Glutamatergic neuron (in vitro differentiated cells): ENCODE measurements around the gene ASF1A. TPM values are rescaled to one million over a fixed set of nuclear protein-coding genes. Genes with fewer than 3 reads are reported as not detected.
A peak's percentile ranks its signal among the peaks of the same experiment; 100 is the strongest.

Experiments used
- DNase-seq: peaks from one replicate; pipeline ENCODE4 v3.0.0; 2022
- H3K27ac Mint-ChIP-seq: one replicate; pipeline ENCODE4 v1.8.0; 2020; ENCODE audit warnings: mild to moderate bottlenecking, mixed read lengths, inconsistent platforms; ENCODE audit not compliant: unreplicated experiment
- H3K27me3 Mint-ChIP-seq: one replicate; pipeline ENCODE4 v1.8.0; 2020; ENCODE audit warnings: mild to moderate bottlenecking, moderate library complexity, mixed read lengths, inconsistent platforms; ENCODE audit not compliant: unreplicated experiment
- H3K36me3 Mint-ChIP-seq: one replicate; pipeline ENCODE4 v1.8.0; 2020; ENCODE audit warnings: mild to moderate bottlenecking, mixed read lengths, inconsistent platforms; ENCODE audit not compliant: unreplicated experiment
- H3K4me1 Mint-ChIP-seq: one replicate; pipeline ENCODE4 v1.8.0; 2020; ENCODE audit warnings: mild to moderate bottlenecking, low read depth, mixed read lengths, inconsistent platforms; ENCODE audit not compliant: unreplicated experiment
- H3K4me3 Mint-ChIP-seq: one replicate; pipeline ENCODE4 v1.8.0; 2020; ENCODE audit warnings: mild to moderate bottlenecking, mixed read lengths, inconsistent platforms; ENCODE audit not compliant: unreplicated experiment
- H3K9me3 Mint-ChIP-seq: one replicate; pipeline ENCODE4 v1.8.0; 2020; ENCODE audit warnings: mild to moderate bottlenecking, moderate library complexity, mixed read lengths, inconsistent platforms; ENCODE audit not compliant: unreplicated experiment
- total RNA-seq: library from RNA; stranded (reverse); fragmentation: NEBNext Ultra II Directional; extraction: Animal tissue kit (Norgen Biotek cat#: 25700); gene quantifications from one replicate; pipeline ENCODE4 v1.2.1, GENCODE V29; 2021; ENCODE audit not compliant: unreplicated experiment
- TF ChIP-seq, protein P1 (sequence below): fragments of 200-600 bp; sonication (generic); IDR thresholded peaks from one replicate; pipeline ENCODE4 v1.5.0; 2021; ENCODE audit not compliant: partially characterized antibody, unreplicated experiment

Gene ASF1A
- total RNA-seq, 1 donor from 2014 or later, result 56.1 TPM

DNA sequence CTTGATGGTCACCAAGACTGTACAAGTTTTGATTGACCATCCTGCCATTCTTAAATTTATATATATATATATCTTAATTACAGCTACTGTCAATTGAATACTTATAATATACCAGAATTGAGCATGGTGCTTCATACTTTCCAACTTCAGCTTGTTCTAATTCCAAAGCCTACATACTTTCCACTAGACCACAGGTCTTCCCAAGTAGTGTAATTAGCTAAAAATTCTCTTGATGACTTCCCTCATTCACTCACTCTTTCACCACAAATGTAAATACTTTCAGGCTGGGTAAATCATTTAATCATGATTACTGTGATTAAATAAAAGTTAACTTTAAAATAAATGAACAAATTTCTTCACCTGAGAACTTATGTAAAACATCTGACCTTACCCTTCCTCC lies 3.4 kb downstream of the ASF1A start:
- Mint-ChIP-seq H3K4me1 (peaks cover 44% of the 10 kb centered on the region), H3K27ac (peak overlapping the region; percentile 22), H3K9me3 (peaks cover 13% of the 10 kb centered on the region), H3K36me3 (no peaks in the 10 kb centered on the region), H3K27me3 (peaks cover 9% of the 10 kb centered on the region), H3K4me3 (peak overlapping the region; percentile 89)
- DNase-seq, result no peak
- TF ChIP-seq, protein P1, sequence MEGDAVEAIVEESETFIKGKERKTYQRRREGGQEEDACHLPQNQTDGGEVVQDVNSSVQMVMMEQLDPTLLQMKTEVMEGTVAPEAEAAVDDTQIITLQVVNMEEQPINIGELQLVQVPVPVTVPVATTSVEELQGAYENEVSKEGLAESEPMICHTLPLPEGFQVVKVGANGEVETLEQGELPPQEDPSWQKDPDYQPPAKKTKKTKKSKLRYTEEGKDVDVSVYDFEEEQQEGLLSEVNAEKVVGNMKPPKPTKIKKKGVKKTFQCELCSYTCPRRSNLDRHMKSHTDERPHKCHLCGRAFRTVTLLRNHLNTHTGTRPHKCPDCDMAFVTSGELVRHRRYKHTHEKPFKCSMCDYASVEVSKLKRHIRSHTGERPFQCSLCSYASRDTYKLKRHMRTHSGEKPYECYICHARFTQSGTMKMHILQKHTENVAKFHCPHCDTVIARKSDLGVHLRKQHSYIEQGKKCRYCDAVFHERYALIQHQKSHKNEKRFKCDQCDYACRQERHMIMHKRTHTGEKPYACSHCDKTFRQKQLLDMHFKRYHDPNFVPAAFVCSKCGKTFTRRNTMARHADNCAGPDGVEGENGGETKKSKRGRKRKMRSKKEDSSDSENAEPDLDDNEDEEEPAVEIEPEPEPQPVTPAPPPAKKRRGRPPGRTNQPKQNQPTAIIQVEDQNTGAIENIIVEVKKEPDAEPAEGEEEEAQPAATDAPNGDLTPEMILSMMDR, result no peak

DNA sequence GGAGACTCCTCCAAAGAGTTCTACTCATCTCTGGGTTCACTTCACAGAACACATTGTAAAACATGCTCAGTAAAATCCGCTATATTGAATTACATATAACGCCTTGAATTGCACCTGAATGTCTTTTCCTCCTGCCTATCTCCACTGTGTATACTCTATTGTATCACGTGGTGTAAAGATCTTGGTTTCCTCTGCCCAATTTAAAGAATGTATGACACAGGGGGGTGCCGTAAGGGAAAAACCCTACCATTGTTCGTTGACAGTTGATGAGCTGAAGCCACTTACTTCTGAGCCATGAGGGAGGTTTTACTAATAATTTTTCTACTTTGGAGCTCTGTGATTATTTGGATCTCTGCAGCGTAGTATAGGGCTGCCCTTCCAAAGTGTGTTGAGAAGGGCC lies 6.0 kb downstream of the ASF1A start:
- Mint-ChIP-seq H3K27ac (no peak overlapping the region), H3K9me3 (peaks cover 6% of the 10 kb centered on the region), H3K27me3 (no peaks in the 10 kb centered on the region), H3K36me3 (no peaks in the 10 kb centered on the region), H3K4me1 (peaks cover 44% of the 10 kb centered on the region), H3K4me3 (peak overlapping the region; percentile 83)
- DNase-seq, result no peak
- TF ChIP-seq, protein P1, result no peak

DNA sequence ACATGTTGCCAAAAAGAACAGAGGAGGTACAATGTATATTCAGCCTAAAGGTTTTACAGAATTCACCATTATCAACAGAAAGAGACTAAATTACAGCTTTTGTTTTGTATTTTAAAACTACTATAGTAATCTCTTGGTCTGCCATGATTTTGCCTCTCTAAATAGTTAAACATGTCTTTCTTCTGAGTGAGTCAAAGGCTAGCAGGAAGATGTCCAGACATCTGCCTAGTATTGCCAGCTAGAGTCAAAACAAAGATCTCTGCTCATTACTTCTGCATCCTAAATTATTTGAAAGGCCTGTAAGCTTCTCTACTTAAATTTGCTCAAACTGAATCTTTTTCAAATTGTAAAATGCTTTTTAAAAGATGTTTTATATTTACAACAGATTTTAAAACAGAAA lies 8.8 kb downstream of the ASF1A start:
- TF ChIP-seq, protein P1, result no peak
- no peak for DNase-seq
- peak overlapping the region; percentile 11 for H3K4me3 Mint-ChIP-seq
- H3K36me3 Mint-ChIP-seq, result peaks cover 5% of the 10 kb centered on the region
- H3K27ac Mint-ChIP-seq, result peak overlapping the region; percentile 31
- H3K4me1 Mint-ChIP-seq, result peaks cover 44% of the 10 kb centered on the region
- H3K9me3 Mint-ChIP-seq, result no peaks in the 10 kb centered on the region
- no peaks in the 10 kb centered on the region for H3K27me3 Mint-ChIP-seq

DNA sequence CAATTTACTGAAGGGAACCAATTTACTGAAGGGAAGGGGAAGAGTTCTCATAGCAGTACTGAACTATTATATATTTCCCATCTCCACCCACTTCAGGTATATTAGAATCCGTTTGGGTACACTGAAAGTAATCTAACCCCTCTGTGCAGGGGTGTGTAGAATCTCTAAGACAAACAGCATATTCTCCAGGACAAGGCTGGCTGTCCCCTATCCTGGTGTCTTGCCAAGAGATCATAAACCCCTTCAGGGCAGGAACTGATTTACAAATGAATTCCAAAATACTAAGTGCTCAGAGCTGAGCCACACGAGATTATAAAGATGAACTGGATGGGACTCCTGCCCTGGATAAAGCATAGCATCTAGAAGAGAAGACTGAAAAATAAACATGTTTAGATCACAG lies 9.2 kb downstream of the ASF1A start:
- Mint-ChIP-seq H3K27ac (peak overlapping the region; percentile 31), H3K36me3 (peaks cover 5% of the 10 kb centered on the region), H3K9me3 (no peaks in the 10 kb centered on the region), H3K27me3 (no peaks in the 10 kb centered on the region), H3K4me3 (no peak overlapping the region), H3K4me1 (peaks cover 41% of the 10 kb centered on the region)
- TF ChIP-seq, protein P1, result no peak
- DNase-seq, result no peak

DNA sequence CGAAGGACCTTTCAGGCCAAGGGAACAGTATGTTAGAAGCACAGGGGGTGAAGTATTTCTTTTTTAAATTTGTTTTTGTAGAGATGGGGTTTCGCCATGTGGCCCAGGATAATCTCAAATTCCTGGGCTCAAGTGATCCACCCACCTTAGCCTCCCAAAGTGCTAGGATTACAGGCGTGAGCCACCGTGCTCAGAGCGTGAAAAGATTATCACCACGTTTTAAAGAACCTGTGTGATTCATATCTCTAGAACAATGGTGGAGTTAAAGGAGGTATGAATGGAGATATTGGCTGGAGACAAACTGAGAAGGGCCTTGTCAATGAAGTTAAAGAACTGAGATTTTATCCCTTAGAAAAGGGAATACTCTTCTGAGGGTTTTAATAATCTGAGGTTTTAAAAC lies 9.7 kb downstream of the ASF1A start:
- H3K4me1 Mint-ChIP-seq, result peaks cover 39% of the 10 kb centered on the region
- peak overlapping the region; percentile 31 for H3K27ac Mint-ChIP-seq
- H3K27me3 Mint-ChIP-seq, result no peaks in the 10 kb centered on the region
- no peak overlapping the region for H3K4me3 Mint-ChIP-seq
- H3K36me3 Mint-ChIP-seq, result peaks cover 5% of the 10 kb centered on the region
- no peak for DNase-seq
- TF ChIP-seq, protein P1, result no peak
- no peaks in the 10 kb centered on the region for H3K9me3 Mint-ChIP-seq
